Activated CD8-positive, alpha-beta memory T cell treated with anti-CD3 and anti-CD28 coated beads for 48 hours (primary cell): Measurements from ENCODE around the gene PAQR7.
A peak's percentile ranks its signal among the peaks of the same experiment; 100 is the strongest.
"Not testable (repeated sequence)": the region's sequence is repeated elsewhere in the genome, so short reads cannot be mapped to it uniquely, and the experiment has no call there.

Experiments
- DNase-seq, 3 experiments: peaks; one replicate each; pipeline ENCODE4 v3.0.0-alpha.2; 2020; ENCODE audit warnings: low read depth in 2 of 3, low spot score in 2 of 3

Gene PAQR7

DNA sequence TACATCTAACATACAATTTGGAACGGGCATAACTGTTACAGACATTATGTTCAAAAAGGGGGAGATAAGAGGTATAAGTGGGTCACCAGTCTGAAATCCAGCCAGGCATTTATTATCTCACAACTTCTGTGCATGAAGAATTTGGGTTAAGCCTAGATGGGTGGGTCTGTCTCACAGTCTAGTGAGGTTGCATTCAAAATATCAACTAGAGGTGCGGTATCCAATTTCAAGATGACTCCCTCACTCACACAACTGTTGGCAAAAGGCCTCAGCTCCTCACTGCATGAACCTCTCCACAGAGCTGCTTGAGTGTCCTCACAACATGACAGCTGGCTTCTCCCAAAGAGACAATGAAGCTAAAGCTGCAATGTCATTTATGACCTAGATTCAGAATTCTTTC is 21.0 kb downstream of the PAQR7 start:
- DNase-seq = no peak

GRCh38 chr1:25848531-25848930 is 27.0 kb downstream of the PAQR7 start:
- no peak for DNase-seq

GRCh38 chr1:25847929-25848328 is 27.6 kb downstream of the PAQR7 start:
- DNase-seq = no peak

DNA sequence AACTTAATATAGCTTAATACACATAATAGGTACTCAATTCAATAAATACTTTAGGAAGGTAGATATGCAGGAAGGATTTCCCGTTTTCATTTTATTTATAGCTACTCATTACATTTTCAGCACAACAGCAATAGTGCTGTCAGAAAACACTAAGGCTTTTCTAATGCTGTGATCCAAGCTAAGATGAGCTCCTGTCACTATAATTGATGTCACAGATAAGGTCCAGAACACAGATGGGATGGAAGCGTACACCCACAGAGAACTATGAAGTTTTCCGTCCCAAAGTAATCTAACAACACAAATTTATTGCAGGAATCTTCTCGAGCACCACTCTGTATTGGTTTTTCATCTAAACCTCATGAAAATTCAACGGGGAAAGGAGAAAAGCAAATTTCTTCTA is 29.8 kb downstream of the PAQR7 start:
- DNase-seq = no peak

DNA sequence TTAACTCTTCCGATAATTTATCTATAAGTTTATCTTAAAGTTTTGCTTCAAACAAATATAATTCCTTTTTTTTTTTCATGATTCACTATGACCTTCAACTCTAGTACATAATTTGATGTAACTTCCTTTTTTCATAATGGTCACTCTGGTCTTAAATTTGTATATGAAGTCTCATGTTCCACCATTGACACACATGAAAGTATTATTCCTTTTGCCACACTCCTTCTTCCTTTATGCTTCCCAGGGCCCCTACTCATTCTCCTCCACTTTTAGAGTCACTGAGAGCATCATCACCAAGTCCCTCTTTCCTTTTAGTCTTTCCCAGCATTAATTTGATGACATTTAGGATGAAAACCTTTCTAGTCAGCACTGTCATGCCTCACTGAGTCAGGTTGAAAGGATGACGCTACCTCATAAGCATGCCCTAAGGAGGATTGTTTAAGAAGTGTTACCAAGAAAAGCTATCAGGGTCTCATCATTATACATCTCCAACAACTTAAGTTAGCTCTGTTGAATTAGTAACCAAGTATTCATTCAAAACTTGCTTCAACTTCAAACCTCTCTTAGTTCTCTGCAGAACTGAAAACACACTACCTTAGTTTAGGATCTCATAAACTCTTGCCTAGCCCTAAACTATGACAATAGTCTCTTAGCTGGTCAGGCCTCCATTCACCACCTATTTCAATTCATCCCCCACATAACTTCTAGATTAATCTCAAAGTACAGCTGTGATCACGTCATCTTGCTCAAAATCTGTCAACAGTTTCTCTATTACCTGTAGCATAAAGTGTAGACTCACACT is 30.8 kb downstream of the PAQR7 start:
- DNase-seq = no peak

DNA sequence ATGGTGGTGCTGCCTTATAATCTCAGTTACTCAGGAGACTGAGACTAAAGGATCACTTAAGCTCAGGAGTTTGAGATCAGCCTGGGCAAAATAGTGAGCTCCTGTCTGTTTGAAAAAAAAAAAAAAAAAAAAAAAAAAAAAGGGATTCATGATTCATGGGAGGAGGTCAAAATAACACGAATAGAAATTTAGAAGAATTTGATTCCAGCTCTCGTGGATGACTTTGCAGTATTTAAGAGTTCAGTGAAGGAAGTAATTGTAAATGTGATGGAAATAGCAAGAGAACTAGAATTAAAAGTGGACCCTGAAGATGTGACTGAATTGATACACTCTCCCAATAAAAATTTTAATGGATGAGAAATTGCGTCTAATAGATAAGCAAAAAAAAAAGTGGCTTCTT is 32.0 kb downstream of the PAQR7 start:
- DNase-seq = no peak

- not testable (repeated sequence) for DNase-seq
These were observed 35.7 kb downstream of the PAQR7 start for GRCh38 chr1:25839808-25840207.

DNA sequence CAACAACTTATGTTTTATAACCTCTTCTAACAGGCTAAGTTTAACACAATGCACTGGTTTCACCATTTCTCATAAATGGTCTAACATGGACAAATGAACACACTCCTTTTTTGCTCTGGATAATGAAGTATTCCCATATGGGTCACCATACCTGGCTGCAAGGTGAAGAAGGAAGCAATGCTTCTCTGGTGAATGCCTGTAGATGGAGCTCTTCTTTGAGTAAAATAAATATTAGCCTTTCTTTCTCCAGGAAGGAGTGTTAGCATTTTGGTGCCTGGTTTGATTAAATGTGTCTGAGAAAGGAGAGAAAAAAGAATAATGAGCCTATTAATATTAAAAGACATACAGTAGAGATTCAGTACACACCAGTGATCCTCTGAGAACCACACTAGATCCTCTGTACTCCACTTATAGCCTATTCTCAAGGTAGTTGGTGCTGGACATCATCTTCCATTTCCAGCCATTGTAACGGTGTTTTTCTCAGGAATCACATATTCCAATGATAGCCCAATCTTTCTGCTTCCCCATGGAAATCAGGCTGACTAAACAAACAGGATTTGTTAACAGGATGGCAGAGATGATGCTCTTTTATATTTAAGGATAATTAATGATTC is 38.1 kb downstream of the PAQR7 start:
- DNase-seq = no peak

GRCh38 chr1:25836695-25837094 is 38.8 kb downstream of the PAQR7 start:
- no peak for DNase-seq

- no peak for DNase-seq
These were observed 40.6 kb downstream of the PAQR7 start for GRCh38 chr1:25834894-25835293.

GRCh38 chr1:25833158-25833557 is 42.4 kb downstream of the PAQR7 start:
- DNase-seq = no peak

DNA sequence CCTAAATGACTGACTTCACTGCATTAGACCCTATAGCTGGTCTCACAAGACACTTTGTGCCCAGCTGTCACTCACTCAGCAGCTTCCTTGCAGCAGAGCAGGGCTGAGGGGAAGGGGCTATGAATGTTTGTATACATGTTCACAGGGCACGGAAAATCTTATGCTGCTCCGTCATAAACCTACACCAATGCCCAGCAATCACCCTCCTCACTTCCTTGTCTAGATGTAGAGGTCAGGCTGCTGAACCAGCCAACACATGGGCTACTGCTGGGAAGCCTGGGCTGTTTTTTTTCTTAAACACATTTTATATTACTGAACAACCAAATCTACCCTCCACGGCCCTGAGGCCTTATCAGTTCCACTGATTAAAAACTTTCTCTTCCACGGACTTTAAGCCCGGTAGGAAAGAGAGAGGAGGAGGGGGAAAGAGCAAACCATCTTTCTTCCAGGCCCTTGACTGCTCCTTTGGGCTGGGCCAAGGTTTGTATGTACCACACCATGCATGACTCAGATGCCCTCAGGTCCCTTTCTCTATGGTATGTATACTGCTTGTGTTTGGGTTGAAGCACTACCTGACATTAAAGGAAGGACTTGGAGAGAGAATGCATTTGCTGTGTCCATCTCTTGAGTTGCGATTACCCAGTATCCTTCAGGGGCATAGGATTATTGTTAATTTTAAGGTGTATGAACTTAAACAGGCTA is 43.0 kb downstream of the PAQR7 start:
- no peak for DNase-seq

DNA sequence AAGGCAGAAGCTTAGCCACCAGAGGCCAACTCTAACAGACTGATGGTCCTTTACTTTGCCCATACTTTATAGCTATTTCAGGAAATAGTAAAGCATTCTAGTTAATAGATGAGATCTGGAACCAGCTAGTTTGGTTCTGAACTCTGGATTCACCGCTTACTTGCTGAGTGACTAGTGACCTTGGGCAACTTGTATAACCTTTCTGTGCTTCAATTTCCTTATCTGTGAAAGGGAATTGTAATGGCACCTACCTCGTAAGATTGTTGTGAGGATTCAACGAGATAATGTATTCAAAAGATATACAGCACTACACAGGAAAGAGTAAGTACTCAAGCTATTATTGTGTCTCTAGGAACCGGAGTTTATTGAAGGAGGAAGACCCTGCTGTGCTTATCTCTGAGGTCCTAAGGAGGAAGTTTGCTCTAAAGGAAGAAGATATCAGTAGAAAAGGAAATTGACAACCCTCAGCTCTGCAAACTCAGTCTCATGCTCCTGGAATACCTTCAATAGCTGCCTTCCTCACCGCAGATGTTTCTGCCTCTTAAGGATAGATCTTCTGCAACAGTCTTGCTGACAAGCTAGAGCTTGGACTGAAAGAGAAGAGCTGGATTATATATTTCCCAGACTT is 43.8 kb downstream of the PAQR7 start:
- DNase-seq = no peak

DNA sequence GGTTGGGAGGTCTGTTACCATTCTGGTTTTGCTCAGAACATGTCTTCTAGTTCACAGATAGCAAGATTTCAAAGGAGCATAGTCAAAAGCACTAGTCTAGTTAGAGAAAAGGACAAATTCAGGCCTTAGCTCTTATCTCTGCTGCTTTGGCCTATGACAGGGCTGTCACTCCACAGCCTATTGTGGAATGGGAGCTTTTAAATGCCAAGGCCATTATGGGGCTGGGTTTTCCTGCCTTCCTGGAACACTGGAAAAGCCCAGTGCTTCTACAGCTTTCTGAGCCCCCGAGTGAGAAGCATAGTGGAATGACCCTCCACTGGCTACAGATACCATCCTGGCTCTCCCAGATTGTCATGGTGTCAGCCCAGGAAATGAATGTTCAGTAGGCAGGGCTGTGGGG is 46.5 kb downstream of the PAQR7 start:
- no peak for DNase-seq

DNA sequence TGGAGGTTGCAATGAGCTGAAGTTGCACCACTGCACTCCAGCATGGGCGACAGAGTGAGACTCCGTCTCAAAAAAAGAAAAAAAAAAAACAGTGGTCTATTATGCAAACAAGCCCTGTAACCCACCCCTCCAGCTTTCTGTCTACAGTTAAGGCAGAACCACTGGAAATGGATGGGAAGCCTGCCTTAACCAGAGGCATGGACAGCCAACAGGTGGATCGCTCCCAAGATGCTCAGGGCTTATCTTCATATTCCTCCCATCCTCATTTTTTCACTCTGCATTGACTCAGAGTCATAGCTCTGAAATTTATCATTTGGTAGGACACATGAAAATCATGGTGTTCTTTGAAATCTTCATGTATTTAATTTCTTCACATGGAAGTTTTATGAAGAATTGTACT is 47.0 kb downstream of the PAQR7 start:
- DNase-seq = no peak

- no peak for DNase-seq
These were observed 48.9 kb downstream of the PAQR7 start for GRCh38 chr1:25826571-25826970.

GRCh38 chr1:25825605-25826004 is 49.9 kb downstream of the PAQR7 start:
- no peak for DNase-seq

DNA sequence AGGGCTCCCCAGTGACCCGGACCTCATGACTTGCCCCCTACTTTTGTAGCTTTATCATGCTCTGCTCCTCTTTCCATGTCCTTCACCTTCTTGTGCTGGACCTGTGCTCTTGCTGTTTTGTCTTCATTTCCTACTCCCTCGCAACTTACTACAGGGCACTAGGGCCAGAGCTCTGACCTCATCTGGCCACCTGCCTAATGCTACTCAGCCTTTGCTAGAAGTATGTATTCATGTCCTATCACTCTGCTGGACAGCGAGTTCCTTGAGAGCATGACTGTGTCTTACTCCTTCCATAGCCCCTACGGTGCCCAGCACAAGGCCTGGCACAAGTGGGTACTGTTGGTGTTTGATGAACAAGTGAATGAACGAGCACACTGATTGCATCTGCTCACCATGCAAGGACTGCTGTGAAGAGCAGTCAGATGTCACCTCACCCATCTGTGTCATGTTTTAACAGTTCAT is 53.8 kb downstream of the PAQR7 start:
- no peak for DNase-seq

DNA sequence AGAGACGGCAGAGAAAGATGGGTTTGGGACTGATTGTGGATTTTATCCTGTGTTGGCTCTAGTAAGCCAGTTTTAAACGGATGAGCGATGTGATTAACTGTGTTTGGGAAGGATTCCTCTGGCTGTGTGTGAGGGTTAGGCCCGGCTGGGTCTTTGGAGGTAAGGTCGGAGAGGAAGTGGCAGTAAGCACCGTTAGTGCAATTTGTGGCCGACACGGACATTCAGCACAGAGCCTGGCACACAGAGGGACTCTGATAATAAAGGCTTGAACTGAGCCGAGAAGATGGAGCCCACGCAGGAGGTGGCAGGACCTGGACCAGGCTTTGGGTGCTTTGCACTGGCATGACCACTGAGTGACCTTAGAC is 54.4 kb downstream of the PAQR7 start:
- no peak for DNase-seq

- DNase-seq = peak in 1 of 3 experiments; percentile 39
These were observed 55.0 kb downstream of the PAQR7 start for GRCh38 chr1:25820247-25821111.
